GM19025 (cell line): ENCODE data around the gene ANP32E.

Experiments used
- ATAC-seq: cut with Tn5 transposase; IDR thresholded peaks from one replicate; pipeline ENCODE4 v1.9.1; 2021; ENCODE audit warnings: mild to moderate bottlenecking, low read depth, moderate library complexity; ENCODE audit not compliant: unreplicated experiment

ANP32E gene

GRCh38 chr1:150235852-150236613 lies at the start of gene ANP32E:
ANP32E (minus strand) TSS chr1:150236112; CDS start chr1:150235786, 326 bp downstream.
- peak; percentile 75 for ATAC-seq

DNA sequence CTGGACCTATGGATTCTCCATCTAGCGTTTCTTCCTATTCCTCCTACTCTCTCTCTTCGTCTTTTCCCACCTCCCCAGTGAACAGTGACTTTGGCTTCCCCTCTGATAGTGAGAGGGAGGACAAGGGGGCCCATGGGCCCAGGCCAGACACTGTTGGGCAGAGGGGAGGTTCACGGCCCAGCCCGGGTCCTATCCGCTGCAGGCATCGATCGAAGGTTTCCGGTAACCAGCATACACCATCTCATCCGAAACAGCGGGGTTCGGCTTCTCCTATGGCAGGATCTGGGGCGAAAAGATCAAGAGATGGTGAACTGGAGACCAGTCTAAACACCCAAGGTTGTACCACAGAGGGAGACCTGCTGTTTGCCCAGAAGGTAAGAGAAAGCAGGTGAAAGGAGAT lies 47.3 kb upstream of the ANP32E start:
- no peak for ATAC-seq

GRCh38 chr1:150282558-150282958 lies 46.6 kb upstream of the ANP32E start:
- ATAC-seq, result no peak

DNA sequence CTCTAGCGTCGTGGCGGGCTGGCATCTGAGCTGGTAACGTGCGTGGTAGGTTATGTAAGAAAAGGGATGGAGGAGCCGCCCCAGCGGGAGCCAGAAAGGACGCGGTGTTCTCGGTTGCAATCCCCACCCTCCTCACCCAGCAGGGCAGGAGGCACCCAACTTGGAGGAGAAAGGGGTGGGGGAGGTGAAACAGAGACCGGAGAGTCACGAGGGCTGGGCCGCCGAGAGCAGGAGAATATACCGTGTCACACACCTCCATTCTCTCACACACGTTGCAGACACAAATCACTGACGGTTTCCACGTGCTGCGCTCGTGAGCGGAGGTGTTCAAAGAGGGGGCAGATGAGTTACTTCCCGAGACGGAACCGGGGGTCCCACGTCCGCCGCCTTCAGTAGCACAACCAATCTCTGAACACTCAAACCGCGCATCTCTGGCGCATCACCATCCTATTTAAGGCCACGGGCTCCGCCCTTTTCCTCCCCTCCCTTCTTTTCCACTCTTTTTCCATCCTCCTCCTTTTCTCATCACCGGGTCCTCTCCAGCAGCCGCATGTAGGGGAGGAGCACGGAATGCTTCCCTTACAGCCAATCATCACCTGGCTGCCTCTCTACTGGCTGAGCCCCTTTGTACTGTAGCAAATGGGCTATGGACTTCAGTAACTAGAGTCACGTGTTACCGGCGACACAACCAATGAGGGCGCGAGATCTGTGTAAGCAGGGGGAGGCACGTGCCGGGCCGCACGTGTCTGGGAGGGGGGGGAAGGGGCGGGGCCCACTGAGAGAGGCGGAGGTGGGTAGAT lies 46.0 kb upstream of the ANP32E start, which contains the start of gene CIART:
CIART (plus strand) TSS at position 797 of the 800 bp plus-strand sequence. CDS start 714 bp downstream, outside the sequence.
- no peak for ATAC-seq

- no peak for ATAC-seq
Measured at GRCh38 chr1:150281221-150281757, 45.4 kb upstream of the ANP32E start.

GRCh38 chr1:150280138-150280707 lies 44.3 kb upstream of the ANP32E start:
- ATAC-seq, result no peak

DNA sequence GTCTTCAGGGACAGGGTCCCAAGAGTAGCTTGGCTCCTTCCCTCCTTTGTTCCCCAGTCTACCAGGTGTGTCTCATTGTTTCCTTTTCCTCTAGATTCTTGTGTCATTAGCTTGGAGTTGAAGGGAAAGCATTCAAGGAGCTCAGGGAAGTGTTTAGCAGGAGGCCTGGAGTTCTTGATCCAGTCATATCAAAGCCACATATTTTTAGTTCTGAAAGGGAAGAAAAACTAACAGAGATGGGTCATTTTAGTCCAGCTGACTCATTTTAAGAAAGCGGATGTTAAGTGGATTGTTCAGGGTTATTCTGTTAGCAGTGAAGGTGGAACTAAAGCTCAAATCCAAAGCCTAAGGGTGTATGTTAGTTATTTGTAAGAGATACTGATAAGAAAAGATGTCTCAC lies 37.4 kb upstream of the ANP32E start:
- ATAC-seq, result no peak

DNA sequence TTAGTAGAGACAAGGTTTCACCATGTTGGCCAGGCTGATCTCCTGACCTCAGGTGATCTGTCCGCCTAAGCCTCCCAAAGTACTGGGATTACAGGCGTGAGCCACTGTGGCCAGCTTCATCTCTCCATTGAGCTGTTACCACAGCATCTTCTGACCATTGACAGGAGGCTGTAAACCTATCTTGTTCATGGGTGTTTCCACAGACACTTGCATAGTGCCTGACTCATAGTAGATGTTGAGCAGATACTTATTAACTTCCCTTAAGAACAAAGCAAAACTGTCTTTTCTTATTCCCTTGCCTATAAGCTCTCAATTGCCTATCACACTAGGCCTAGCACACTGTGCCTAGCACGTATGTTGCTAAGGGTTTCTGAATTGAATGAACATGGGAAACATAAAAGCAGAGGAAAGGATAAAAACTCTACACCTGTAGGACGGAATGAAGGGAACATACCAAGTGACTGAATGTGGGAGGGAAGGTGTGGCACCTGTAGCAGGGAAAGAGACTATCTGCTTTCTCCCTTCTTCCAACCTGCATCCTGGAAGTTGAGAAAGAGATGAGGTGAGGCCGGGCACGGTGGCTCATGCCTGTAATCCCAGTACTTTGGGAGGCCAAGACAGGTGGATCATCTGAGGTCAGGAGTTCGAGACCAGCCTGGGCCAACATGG lies 35.5 kb upstream of the ANP32E start:
- ATAC-seq, result no peak

DNA sequence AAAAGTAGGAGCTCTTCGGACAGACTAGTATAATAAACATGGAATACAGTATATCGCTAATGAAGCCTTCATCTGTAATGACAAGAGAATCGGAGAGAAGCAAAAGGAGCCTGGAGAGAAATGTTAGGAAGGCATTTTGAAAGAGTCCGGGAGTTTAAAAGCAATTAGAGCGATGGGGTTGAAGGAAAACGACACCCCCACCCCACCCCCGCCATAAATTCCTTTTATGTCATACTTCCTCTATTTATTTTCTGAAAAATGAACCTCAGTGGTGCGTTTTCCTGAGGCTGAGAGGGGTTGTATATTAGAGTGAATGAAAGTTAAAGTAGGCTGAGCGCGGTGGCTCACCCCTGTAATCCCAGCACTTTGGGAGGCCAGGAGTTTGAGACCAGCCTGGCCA lies 33.5 kb upstream of the ANP32E start:
- ATAC-seq, result no peak

GRCh38 chr1:150268705-150269403 lies 32.9 kb upstream of the ANP32E start, which contains the start of gene APH1A:
APH1A (minus strand) TSS chr1:150269016; CDS start chr1:150268810, 206 bp downstream.
- ATAC-seq, result peak; percentile 75

DNA sequence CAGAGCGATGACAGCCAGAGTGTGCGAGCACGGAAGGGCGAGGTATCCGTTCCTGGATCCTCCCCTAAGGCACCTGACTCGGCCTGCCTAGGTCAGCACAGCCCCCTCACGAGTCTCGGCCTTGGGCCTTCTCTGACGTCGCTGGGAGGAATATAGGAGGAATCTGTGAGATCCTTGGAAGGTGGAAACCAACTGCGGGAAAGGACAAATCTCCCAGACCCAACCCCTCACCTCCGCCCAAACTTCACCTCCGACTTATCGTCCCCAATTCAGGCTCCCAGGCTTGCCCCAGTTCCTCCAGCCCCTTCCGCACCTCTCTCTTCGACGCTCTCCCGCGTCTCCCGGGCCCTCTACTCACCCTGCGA lies 32.4 kb upstream of the ANP32E start:
- no peak for ATAC-seq

DNA sequence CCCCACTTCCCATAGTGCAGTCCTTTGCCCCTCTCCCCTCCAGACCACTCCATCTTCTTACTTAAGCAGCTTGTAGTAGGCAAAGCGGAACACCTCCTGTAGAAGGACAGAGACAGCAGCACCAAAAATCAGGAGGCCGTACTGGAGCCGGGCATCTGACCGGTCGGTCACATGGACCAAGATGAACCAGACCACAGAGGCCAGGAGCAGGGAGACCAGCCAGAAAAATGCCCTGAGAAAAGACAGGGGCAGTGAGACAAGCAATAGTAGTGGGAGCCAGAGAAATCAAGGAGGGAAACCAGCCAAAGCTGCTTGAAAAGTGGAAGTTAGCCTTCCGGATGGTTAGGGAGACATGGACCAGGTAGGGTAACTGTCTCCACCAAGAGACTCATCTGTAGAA lies 32.0 kb upstream of the ANP32E start:
- no peak for ATAC-seq

DNA sequence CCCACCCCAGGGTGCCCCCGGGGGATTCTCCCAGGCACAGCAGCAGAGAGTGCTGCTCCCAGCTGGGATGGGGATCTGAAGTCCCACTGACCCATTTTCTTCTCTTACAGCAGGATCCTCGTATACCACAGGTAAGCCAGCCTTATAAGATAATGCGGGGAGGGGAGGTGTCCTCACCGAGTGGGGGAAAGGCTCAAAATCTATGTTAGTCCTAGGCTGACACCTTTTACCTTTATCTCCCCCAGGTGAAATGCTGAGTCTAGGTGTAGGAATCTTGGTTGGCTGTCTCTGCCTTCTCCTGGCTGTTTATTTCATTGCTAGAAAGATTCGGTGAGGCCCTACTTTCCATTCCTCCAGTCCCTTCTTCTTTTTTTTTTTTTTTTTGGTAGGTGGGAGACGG lies 27.6 kb upstream of the ANP32E start:
- no peak for ATAC-seq

GRCh38 chr1:150262388-150263320 lies 26.7 kb upstream of the ANP32E start:
- ATAC-seq, result no peak

GRCh38 chr1:150261367-150261766 lies 25.5 kb upstream of the ANP32E start:
- no peak for ATAC-seq

DNA sequence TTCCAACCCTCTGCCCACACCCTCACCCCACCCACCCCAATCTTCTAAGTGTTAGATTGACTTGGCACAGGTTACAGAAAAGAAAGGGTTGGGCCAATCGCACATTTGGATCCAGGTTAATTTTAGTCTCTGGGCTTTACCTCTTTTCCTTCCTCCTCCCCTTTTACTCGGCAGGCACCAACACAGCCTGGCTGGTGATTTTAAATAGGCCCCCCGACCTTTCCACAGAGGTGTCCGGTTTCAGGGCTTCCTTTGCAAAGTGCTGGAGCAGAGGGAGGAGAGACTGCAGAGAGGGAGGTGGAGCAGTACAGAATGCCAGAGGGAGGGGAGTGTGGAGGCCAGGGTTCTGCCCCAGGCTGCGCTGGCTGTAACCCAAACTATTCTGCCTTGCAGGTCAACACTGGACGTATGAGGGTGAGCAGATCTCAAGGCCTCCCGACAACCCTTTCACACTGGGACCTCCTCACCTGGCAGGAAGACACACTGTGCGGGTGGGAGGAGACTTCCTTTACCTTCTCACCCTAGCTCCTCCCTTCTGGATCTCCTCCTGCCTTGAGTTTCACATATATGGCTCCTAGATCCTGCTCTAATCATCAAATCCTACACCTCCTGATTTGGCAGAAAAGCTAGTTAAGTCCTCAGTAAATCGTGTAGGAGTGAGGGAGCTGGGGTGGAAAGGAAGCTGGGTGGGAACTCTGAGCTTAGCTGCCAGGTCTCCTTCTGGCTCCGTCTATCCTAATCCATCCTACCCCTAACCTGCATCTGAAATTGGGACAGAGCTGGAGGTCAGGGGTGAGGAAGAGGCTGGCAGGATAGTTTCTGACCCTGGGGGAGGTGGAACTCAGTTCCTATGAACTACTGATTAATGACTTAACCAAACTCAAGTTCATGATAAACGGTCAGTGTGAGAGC lies 24.1 kb upstream of the ANP32E start:
- ATAC-seq, result no peak

GRCh38 chr1:150259217-150259616 lies 23.3 kb upstream of the ANP32E start:
- ATAC-seq, result no peak
